ENCODE results near the gene COMMD1. TPM values are rescaled to one million over a fixed set of nuclear protein-coding genes. Genes with fewer than 3 reads are reported as not detected.
"Not testable (repeated sequence)": the region's sequence is repeated elsewhere in the genome, so short reads cannot be mapped to it uniquely, and the experiment has no call there.

Gene COMMD1
- total RNA-seq, 1 experiment from 2014 or later, result 8.6 TPM

- no peak for DNase-seq (ENCODE audit: low spot score)
These were observed 19.6 kb downstream of the COMMD1 start for GRCh38 chr2:61924895-61925663.

GRCh38 chr2:61926531-61927477 is 21.3 kb downstream of the COMMD1 start:
- DNase-seq (ENCODE audit: low spot score), result no peak

- no peak for DNase-seq (ENCODE audit: low spot score)
These were observed 23.5 kb downstream of the COMMD1 start for GRCh38 chr2:61928826-61929461.

GRCh38 chr2:61937098-61937497 is 31.6 kb downstream of the COMMD1 start:
- DNase-seq (ENCODE audit: low spot score), result no peak

GRCh38 chr2:61937886-61938285 is 32.4 kb downstream of the COMMD1 start:
- DNase-seq (ENCODE audit: low spot score), result no peak

- no peak for DNase-seq (ENCODE audit: low spot score)
These were observed 33.0 kb downstream of the COMMD1 start for GRCh38 chr2:61938511-61938910.

GRCh38 chr2:61943251-61943650 is 37.8 kb downstream of the COMMD1 start:
- DNase-seq (ENCODE audit: low spot score), result no peak

GRCh38 chr2:61946666-61947065 is 41.2 kb downstream of the COMMD1 start:
- DNase-seq (ENCODE audit: low spot score), result no peak

GRCh38 chr2:61948661-61949457 is 43.4 kb downstream of the COMMD1 start:
- DNase-seq (ENCODE audit: low spot score), result no peak

- DNase-seq (ENCODE audit: low spot score), result no peak
These were observed 43.9 kb downstream of the COMMD1 start for GRCh38 chr2:61949458-61949713.

- DNase-seq (ENCODE audit: low spot score), result no peak
These were observed 44.5 kb downstream of the COMMD1 start for GRCh38 chr2:61949714-61950560.

- no peak for DNase-seq (ENCODE audit: low spot score)
These were observed 45.3 kb downstream of the COMMD1 start for GRCh38 chr2:61950571-61951315.

GRCh38 chr2:61951881-61952280 is 46.4 kb downstream of the COMMD1 start:
- DNase-seq (ENCODE audit: low spot score), result no peak

- no peak for DNase-seq (ENCODE audit: low spot score)
These were observed 46.8 kb downstream of the COMMD1 start for GRCh38 chr2:61952288-61952687.

GRCh38 chr2:61954856-61955255 is 49.4 kb downstream of the COMMD1 start:
- not testable (repeated sequence) for DNase-seq (ENCODE audit: low spot score)

- no peak for DNase-seq (ENCODE audit: low spot score)
These were observed 54.2 kb downstream of the COMMD1 start for GRCh38 chr2:61959381-61960293.

- no peak for DNase-seq (ENCODE audit: low spot score)
These were observed 55.9 kb downstream of the COMMD1 start for GRCh38 chr2:61961231-61961901.
